HG03175 (cell line): ENCODE results near the gene MOB3A.
A peak's percentile ranks its signal among the peaks of the same experiment; 100 is the strongest.

Source experiments
- ATAC-seq: cut with Tn5 transposase; IDR thresholded peaks from one replicate; pipeline ENCODE4 v1.9.1; 2021; ENCODE audit warnings: mild to moderate bottlenecking, moderate library complexity; ENCODE audit not compliant: unreplicated experiment

The MOB3A gene

DNA sequence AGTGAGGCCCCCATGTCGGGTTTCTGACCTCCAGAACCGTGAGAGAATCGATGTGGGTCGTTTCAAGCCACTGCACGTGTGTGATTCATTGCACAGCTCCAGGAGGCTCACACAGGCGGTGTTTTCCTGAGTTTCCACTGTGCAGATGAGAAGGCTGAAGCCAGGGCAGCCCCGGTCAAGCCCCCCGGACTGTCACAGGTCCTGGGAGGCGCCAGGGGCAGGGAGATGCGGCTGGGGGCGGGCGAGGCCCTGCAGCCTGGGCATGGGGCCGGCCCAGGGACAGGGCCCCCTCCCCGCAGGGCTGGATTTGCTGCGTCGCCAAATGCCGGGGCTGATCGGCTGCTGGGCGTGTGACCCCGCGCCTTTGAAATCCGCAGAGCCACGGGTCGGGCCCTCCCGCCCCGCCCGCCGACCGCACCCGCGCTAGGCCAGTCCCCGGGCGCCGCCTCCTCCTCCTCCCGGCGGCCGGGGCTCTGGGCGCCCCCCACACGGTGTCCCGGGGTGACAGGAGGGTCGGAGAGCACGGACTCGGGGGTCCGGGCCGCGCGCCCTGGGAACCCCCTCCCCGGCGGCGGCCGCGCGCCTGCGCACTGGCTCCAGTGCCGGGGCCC is 35.1 kb downstream of the MOB3A start:
- peak; percentile 22 for ATAC-seq

DNA sequence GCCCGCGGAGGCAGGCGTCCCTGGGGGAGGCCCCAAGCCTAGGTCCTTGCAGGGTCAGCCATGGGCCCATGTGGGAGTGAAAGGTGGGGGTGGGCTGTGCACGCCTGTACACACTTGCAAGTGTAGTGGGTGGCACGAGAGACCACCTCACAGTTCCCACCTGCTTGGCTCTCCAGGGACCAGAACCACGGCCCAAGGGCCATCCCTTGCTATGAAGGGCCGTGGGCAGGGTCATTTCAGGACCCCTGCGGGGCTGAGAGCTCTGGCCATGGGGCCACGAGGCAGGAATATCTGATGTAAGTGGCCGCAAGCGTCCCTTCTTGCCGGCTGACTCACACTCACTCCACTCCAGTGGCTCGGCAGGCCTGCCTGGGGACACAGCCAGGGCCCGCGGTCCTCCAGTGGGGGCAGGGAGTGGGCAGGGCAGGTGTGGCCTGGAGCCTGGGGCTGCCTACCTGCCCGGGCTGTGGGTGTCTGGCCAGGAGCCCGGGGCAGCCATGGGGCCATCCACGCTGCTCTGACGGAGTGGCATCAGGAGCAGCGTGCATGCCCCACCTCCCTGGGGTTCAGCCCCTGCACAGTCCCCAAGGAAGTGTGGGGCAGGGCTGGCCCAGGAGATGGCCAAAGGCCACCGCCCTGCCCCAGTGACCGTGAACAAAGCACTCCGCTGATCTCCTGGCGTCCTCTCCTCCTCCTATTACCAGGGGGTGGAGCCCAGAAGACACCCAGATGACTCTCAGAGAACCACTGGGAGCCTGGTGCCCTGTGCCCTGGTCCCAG is 36.5 kb downstream of the MOB3A start:
- ATAC-seq: no peak

DNA sequence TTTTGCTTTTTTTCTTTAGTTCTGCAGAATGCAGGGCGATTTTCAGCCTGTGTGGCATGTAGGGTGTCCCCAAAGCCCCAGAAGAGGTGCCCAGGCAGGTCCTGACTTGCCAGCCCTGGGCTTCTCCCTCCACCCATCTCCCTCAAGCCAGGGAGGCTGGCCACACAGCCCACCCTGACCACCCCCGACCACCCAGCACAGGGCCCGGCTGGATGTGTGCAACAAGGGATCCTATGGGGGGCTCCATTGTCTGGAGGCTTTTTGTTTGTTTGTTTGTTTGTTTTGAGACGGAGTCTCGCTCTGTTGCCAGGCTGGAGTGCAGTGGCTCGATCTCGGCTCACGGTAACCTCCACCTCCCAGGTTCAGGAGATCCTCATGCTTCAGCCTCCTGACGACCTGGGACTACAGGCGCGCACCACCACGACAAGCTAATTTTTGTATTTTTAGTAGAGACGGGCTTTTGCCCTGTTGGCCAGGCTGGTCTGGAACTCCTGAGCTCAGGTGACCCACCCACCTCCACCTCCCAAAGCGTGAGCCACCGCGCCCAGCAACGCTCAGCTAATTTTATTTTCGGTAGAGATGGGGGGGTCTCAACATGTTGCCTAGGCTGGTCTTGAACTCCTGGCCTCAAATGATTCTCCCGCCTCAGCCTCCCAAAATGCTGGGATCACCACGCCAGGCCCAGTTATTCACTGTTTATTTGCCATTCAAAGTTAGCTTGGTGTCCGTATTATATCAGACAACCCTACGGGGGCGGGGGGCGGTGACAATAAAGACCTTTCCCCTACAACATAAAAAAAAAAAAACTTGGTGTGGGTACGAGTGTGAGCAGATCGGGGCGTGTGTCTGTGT is 37.3 kb downstream of the MOB3A start:
- ATAC-seq: no peak

DNA sequence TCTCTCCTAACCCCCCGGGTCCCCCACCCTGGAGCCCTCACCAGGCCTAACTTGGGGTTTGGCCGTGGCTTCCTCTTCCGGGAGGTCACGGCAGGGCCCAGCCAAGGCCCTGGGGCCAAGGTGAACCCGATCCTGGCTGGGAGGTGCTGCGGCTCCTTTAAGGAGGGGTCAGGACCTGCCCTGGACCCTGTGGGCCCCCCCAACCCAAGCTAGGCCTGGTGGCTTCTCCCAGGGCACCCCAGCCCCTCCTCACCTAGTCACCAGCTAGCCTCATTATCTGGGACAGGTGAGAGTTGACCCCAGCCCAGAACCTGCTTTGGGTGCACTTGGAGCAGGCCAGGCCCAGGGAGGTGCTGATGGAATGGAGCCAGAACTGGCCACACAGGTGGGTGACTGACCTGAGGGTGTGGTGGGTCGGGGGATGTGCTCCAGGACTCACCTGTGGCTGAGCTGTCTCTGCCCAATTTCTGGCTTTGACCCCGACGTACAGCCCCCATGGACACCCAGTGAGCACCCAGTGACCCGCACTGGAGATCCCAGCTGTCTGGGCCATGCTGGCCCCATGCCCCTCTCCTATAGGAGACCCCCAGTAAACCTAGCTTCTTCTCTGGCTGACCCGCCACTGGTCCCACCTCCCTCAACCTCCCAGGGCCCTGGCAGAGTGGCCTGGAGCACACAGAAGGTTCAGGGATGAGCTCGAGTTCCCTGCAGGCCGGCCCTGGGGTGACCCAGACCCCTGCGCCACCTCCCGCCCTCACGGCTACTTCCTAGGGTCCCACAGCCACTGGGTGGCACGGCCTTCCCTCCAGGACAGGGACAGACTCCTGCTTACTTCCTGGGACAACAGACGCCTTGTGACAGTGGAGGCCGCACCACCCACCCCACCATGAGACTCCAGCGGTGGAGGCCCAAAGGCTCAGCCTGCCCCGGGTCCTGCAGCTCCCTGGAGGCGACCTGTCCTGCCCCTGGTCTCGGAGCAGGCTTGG is 38.3 kb downstream of the MOB3A start:
- no peak for ATAC-seq

DNA sequence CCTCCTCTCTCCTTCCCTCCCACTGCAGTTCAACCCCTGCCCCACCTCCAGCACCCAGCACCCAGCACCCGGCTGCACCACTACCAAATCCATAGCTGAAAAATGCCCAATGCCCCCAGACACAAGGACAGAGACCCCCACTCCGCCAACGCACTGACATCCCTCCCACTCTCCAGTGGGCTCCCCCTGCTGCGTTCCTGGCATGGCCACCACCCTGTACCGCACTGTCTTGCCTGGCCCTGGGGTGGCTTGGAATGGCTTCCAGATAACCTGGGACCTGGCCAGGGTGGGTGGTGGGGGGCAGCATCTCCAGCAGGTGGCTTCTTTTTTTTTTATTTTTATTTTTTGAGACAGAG is 39.3 kb downstream of the MOB3A start:
- no peak for ATAC-seq

DNA sequence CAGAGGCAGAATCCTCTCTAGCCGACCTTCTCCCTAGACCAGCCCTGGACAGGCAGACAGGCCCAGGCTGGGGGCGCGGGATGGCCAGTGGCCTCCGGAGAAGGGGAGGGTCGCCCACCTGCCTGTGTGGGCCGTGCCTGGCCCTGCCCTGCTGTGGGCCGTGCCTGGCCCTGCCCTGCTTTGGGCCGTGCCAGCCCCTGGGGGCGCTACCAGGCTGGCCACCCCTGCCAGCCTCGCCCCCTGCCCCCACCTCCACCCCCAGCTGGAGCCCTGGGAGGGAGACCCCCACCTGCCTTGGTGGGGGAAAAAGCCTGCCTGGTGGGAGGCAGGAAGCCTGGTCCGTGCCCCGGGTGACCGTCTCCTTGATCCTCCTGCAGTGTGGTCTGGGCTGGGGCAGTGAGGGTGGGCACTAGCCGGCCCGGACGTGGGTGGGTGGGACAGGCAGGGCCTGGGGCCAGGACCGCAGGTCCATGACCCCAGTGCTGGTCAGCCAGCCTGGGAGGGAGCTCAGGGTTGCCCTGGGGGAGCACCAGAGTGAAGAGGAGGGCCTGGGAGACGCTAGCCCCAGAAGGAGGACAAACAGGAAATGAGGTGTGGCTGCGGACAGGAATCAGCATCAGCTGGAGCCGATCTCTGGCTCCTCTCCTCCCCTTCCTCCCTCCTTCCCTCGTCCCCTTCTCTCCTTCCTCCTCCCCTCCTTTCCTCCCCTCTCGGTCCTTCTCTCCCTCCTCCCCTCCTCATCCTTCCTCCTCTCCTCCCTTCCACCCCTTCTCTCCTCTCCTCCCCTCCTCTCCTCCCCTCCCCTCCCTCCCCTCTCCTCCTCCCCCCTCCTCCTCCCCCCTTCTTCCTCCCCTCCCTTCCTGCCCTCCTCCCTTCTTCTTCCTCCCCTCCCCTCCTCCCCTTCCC is 39.9 kb downstream of the MOB3A start:
- no peak for ATAC-seq

DNA sequence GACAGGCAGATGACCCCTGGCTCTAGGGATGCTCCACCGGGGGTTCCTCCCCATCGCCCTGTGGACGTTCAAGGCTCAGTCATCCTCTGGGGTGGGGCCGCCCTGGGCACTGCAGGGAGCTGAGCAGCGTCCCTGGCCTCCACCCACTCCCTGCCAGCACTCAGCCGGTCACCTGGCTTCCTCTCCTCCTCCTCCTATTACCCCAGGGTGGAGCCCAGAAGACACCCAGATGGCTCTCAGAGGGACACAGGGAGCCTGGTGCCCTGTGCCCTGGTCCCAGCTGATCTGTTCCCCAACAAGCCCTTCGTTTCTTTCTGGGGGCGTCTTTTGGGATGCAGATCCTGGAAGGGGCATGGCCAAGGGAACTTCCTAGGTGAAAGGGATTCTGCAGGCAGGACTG is 41.4 kb downstream of the MOB3A start:
- no peak for ATAC-seq

DNA sequence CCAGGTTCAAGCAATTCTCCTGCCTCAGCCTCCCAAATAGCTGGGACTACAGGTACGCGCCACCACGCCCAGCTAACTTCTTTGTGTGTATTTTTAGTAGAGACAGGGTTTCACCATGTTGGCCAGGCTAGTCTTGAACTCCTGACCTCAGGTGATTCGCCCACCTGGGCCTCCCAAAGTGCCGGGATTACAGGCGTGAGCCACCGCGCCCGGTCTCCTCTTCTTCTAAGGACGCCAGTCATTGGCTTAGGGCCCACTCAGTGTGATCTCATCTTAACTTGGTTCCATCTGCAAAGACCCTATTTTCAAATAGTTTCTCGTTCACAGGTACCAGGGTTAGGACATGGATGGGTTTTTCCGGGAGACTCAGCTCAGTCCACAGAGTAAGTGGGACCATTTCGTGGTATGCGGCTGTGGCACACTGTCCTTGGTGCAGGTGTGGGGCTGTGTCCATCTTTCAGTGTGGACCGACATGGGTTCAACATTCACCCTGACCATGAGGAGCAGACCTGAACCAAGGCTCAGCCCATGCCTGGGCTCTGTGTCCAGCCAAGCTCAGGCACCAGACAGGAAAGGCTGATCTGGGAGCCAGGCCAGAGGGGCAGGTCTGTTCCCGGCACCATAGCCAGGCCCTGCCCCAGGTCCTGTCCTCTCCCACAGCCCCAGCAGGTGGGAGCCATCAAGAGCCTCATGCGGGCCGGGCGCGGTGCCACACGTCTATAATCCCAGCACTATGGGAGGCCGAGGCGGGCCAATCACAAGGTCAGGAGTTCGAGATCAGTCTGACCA is 42.3 kb downstream of the MOB3A start:
- no peak for ATAC-seq

DNA sequence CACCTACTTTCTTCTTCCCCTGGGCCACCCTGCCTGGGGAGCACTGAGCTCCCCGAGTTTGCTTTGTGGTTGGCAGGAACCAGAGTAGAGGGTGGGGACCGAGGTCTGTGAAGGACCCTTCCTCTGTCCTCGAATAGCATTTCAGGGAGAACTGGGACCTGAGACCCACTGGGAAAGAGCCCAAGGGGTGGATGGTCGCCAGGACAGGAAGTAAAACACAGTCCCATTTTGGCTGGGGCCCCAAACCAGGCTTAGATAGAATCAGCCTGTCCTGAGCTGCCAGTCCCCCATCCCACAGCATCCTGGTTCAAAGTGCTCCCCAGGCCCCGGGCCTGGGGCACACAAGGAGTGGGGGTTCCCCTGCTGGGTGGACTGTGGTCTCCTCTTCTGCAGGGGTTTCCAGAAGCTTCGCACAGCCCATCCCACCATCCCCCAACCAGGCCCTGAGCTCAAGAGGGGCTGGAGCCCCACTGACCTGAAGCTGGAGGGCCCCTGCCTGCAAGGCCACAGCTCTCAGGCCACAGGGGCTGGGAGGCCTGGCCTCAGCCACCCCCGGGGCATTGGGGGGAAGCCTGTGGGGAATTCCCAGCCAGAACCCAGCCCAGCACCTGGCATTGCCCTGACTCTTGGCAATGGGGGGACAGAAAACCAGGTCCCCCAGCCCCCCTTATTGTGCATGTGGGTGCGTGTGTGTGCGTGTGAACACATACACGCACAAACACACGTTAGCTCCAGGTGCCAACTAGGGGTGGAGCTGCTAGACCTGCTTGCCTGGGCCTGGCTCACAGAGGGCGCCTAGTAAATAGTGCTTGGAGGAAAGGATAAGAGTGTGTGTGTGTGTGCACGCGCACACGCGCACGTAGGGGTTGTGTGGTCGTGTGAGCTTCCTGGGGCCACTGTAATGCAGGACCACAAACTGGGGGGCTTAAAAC is 44.1 kb downstream of the MOB3A start:
- ATAC-seq: no peak

DNA sequence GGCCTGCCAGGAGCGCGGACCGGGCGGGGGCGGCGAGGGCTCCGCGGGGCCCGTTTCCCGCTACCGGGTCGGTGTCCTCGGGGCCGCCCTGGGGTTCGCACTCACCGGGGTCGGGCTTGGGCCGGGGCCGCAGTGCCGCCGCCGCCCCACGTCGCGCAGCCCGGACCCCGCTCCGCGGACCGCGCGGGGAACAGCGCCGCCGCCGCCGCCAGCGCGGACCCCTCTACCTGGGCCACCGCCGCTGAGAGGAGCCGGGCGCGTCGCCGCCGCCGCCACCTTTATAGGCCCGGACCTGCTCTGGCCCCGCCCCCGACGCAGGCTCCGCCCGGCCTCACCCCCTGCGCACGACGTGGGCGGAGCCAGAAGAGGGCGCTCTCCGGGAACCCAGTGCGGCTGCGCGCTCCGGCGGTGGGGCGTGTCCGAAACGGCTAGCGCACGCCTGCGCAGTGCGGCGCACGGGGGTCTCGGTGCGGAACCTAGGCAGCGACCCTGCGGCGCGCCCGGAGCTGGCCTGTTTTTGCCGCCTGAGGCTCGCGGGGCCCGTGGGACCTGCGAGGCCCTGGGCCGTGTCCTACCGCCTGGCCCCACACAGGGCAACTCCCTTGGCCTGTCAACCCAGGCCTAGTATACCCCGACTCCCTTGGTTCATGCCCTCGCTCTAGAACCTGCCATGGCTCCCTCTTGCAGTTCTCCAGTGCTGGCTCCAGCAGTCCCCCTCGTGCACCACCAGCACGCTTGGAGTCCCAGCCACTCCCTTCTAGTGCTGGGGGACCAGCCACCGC is 44.9 kb downstream of the MOB3A start, which contains the start of gene MKNK2:
Gene MKNK2 (minus strand): TSS at position 254 of the 782 bp plus-strand sequence. CDS start 393 bp downstream, outside the sequence.
- peak; percentile 66 for ATAC-seq

DNA sequence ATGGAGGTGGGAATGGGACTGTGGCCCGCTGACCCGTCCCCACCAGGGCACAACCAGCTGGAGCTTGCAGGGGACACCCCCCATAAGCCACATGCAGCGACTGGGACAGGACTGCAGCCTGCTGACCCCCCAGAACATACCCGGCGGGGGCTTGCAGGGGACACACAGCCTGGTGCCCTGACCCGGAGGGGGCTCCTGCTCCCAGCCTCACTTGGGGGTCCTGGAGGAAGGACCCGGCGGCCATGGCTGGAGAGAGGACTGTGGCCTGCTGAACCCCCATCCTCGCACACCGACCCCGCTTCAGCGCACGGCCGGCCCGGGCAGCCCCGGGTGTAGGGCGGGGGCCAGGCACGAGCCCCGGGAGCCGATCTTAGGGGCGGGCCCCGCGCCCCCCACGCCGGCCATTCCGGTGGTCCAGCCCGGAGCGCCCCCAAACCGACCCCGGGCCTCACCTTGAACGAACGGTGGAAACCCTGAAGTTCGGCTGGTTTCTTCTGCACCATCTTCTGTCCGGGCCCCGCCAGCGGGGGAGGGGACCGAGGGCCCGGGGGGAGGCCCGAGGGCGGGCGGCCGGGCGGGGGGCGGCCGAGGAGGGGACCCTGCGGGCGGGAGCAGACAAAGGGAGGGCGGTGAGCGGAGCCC is 45.7 kb downstream of the MOB3A start:
- ATAC-seq: peak; percentile 1

DNA sequence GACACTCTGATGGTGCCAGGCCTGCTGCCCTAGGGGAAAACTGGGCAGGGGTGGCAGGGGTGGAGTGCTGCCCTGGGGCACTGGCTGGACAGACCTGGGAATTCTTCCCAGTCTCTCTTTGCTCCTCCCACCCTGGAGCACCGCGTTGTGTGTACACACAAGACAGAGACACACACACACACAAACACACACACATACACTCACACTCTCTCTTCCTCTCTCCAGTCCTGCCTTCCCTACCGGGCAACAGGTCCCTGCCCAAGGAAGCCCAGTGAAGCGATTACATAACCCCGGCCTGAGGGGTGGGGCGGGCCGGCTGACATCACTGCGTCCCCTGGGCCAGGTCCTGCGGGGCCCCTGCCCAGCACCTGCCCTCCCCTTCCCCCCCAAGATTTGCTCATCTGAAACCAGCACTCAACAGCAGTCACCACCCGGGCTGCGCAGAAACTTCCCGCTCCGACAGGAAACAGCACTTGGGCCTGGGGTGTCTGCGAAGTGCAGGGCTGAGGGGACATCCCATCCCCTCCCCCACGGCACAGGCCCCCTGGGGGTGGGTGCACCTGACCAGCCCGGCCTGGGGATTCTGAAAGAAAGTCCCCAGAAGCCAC is 46.3 kb downstream of the MOB3A start:
- ATAC-seq: no peak

DNA sequence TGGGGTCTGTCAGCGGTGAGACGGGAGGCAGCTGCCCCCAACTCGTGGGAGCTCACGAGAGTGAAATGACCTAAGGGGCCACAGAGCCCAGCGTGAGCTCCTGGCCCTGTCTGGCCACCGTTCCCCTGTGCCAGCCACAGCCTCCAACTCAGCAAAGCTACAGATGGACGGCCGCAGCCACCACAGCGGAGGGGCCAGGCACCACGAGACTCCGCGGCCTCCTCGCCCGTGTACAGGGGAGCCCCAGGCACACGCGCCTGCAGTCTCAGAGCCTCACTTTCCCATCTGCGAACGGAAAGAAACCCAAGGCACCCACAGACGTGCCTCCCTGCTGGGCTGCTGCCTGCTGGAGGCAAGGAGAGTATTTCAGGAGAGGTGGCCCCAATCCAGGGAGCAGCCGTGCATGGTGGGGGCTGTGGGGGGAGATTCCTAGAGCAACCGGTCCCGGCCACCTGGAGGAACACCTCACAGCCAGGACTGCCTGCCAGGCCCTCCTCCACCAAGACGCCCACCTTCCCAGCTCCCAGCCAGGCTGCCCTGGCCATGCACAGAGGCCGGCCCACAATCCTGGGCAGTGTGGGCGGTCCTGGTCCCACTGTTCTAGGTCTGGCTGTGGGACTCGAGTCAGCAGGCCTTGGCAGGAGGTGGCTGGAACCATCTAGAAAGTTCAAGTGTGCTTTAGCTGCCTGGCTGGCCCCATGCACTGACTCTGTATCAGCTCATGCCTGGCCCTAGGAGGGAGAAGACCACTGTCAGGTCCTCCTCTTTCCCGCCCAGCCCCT is 47.0 kb downstream of the MOB3A start:
- no peak for ATAC-seq

DNA sequence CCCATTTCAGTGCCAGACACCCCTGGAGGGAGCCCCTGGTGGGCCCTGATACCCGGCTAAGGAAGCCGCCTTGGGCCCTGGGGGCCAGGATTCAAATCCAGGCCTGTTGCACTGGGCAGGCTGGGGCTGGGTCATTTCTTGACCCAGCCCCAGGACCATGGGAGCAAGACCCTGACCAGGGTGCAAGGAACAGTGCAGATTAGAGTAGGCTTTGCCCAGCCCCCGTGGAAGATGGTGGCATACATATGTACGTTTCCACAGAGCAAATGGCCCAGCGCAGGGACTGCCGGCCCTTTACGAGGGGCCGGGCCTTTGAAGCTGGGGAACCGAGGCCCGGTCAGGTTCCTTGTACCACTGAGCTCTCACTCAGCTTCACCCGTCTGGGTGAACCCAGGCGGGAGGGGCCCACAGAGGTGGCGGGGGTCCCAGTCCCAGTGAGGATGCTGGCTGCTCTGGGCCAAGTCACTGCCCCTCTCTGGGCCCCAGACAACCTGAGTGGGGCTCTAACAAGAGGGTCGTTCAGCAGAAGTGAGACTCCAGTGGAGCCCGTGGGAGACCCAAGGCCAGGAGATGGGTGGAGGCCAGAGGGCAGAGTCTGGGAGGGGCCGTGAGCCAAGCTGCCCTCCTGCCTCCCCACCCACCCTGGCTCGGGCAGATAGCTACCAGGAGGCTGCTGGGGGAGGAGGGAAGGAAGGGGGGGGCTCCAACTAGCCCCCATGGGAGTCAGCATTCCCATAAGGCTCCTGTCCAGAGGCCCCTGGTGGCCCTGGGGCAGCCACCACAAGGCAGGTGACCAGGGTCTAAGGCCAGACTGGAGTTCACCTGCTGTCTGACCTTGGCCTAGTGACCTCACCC is 47.8 kb downstream of the MOB3A start:
- ATAC-seq: no peak
